Left colon (tissue), 2 donors: ENCODE measurements around the gene TOP2B. TPM values are rescaled to one million over a fixed set of nuclear protein-coding genes. Genes with fewer than 3 reads are reported as not detected.

ENCODE experiments used
- ATAC-seq: fragments of 200-7000 bp; cut with Tn5 transposase; one replicate; pipeline ENCODE4 v1.9.1; 2020; ENCODE audit warnings: mild to moderate bottlenecking, moderate library complexity
- DNase-seq, 2 donors: peaks; one replicate each; pipeline ENCODE4 v3.0.0-alpha.2; 2020
- intact Hi-C, 2 donors: fragments of 100-400 bp; cut with DNase I in 1 of 2; cut with micrococcal nuclease in 1 of 2; formaldehyde crosslinking; loops; one replicate each; pipeline versions ENCODE4 v1.11.2 to v1.14.0; 2022; cut with DNase I, micrococcal nuclease
- total RNA-seq, 2 donors: library from RNA; stranded (reverse); fragmentation: NEBNext Ultra II Directional; extraction: Animal tissue kit (Norgen Biotek cat#: 25700); gene quantifications; one replicate each; pipeline ENCODE4 v1.2.1, GENCODE V29; 2021
- donor health status: DM: no; HTN: no; CAD: no.
- donor health status: DM: yes; HTN: yes; CAD: no.

Gene TOP2B
- total RNA-seq, 2 donors from 2014 or later: 78.1 to 84.1 TPM

- no peak for ATAC-seq
- no peak for DNase-seq
These were observed 91.8 kb downstream of the TOP2B start for GRCh38 chr3:25572919-25573385.

GRCh38 chr3:25572336-25572735 lies 92.4 kb downstream of the TOP2B start:
- no peak for DNase-seq
- no peak for ATAC-seq
- intact Hi-C loops: no loop called here

More at GRCh38 chr3:25572919-25573385, 91.8 kb downstream of the TOP2B start:
- intact Hi-C loops: no loop called here

- intact Hi-C loops: no loop called here
- DNase-seq (no peak), ATAC-seq (no peak)
These were observed 93.4 kb downstream of the TOP2B start for GRCh38 chr3:25571285-25571684.

DNA sequence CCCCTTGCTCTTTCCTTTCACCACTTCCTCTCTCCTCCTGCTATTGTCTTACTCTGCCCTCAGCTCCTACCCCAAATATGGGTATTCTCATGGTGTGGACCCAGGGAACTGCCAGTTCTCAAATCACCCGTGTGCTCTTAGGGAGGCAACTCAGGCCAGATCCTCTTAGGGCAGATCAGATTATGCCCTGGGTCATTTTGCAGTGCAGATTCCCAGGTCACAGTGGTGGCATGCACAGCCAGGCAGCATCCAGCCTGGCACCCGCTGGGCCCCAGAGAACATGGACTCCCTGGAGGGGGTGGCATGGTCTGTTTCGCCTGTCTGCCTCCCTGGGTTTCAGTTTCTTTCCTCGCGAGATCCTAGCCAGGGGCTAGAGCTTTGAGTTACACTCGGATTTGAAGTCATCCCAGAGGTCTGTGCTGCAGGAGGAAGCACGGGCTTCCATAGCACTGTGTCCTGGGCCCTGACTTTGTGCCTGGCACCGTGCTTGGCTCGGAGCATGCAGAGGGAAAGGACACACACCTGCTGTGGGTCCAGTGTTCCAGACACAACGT lies 96.1 kb downstream of the TOP2B start:
- intact Hi-C loops: no loop called here

GRCh38 chr3:25567806-25568524 lies 96.7 kb downstream of the TOP2B start:
- intact Hi-C loops: no loop called here
- no peak for DNase-seq
- no peak for ATAC-seq

More for the DNA sequence above, 96.1 kb downstream of the TOP2B start:
- no peak for DNase-seq
- no peak for ATAC-seq

DNA sequence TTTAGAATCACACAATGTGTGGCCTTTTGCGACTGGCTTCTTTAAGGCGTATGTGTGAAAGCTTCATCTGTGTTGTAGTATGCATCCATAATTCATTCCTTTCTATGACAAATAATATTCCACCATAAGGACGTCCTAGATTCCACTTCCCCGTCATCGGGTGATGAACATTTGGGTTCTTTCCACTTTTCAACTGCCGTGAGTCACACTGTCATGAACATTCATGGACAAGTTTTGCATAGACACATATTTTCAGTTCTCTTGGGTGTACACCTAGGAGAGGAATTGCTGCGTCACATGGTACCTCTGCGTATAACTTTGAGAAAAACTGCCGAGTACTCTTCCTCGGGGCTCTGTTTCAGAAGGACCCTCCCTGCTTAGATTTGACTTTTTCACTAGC lies 97.3 kb downstream of the TOP2B start:
- intact Hi-C loops: no loop called here
- ATAC-seq: no peak

GRCh38 chr3:25566358-25566920 lies 98.3 kb downstream of the TOP2B start:
- DNase-seq (no peak), ATAC-seq (no peak)
- intact Hi-C loops: no loop called here

More for the DNA sequence above, 97.3 kb downstream of the TOP2B start:
- DNase-seq: no peak

GRCh38 chr3:25565807-25566206 lies 98.9 kb downstream of the TOP2B start:
- intact Hi-C loops: no loop called here
- ATAC-seq (no peak), DNase-seq (no peak)

GRCh38 chr3:25564075-25564474 lies 100.6 kb downstream of the TOP2B start:
- no peak for DNase-seq
- no peak for ATAC-seq
- intact Hi-C loops: no loop called here

DNA sequence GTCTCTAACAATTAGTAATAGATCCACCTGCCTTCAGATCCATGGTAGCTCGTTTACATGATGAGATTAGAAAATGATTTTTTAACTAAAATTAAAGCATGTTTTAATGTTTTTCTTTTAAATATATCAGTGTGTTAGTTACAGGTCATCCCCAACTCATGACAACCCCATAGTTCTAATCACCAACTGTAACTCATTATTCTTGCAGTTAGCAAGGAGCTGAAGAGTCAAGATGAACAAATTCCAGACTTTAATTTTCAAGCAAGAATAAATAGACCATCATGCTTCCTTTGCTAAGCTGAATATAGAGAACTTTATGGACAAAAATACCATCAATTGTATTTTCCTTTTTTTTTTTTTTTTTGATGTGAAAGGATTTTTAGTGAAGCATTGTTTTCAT lies 101.1 kb downstream of the TOP2B start:
- intact Hi-C loops: no loop called here
- ATAC-seq (no peak), DNase-seq (no peak)

GRCh38 chr3:25558796-25559195 lies 105.9 kb downstream of the TOP2B start:
- intact Hi-C loops: no loop called here
- ATAC-seq (no peak), DNase-seq (no peak)

DNA sequence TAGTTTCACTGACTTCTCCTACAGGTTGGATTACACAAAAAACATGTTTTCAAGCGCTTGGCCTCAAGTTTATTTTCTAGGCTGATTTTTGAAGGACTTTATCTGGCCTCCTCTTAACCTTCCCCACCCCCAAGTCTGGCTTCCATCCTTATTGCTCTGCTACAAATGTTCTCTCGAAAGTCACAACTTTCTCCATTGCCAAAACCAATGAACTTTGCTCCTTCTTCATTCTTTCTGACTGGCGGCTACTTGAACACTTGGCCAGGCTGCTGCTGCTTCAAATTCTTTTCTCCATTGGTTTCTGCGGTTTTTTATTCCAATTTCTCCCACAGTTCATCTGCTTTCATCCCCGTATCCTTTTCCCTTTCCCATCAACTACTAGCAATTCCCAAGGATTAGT lies 106.6 kb downstream of the TOP2B start:
- no peak for ATAC-seq
- no peak for DNase-seq
- intact Hi-C loops: no loop called here

GRCh38 chr3:25557694-25558093 lies 107.0 kb downstream of the TOP2B start:
- intact Hi-C loops: no loop called here
- DNase-seq (no peak), ATAC-seq (no peak)

- DNase-seq (no peak), ATAC-seq (no peak)
- intact Hi-C loops: no loop called here
These were observed 108.3 kb downstream of the TOP2B start for GRCh38 chr3:25556447-25556846.

DNA sequence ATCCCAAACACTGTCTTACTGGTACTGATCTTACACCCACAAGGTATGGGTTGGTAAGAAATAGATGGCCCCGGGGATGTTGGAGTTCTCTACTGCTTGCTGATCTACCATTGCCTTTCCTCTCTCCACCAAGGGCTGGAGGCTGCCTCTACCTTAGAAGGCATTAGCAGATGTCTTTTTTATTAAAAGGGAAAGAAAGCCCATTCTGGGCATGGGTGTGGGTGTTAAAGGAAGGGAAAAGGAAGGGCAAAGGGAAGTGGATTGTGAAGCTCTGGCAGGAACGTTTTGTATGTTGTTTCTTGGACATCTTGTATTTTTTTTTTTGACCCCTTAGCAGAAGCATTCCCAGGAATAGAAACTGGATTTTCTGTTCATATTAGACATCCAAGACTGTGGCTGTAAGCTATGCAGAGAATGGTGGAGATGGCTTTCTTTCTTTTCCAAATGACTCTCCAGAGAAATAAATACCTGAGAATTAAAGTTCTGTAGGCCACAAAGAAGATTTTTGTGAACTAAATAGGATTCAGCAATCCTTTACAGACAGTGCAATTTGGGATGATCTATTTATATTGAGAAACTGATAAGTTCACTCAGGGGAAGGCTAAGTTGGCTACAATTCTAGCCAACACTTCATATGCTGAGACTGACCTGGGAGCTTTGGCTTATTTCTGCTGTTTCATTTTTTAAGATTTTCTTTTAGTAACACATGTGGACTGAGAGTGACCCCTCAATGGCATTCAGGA lies 108.8 kb downstream of the TOP2B start:
- ATAC-seq: no peak
- intact Hi-C loops: no loop called here
- DNase-seq: no peak

DNA sequence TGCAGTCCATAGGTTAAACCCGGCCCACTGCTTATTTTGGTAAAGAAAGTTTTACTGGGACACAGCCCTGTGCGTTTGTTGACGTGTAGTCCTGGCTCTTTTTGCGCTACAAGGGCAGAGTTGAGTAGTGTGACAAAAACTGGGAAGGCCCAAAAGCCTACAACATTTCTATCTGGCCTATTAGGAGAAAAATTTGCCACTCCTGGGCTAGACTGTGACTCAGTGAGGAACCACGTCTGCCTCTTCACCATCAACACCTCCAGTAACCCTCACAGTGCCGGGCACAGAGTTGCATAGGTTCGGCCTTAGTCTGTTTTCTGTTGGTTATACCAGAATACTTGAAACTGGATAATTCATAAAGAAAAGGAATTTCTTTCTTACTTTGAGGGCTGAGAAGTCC lies 110.3 kb downstream of the TOP2B start:
- ATAC-seq: no peak
- no peak for DNase-seq
- intact Hi-C loops: no loop called here

DNA sequence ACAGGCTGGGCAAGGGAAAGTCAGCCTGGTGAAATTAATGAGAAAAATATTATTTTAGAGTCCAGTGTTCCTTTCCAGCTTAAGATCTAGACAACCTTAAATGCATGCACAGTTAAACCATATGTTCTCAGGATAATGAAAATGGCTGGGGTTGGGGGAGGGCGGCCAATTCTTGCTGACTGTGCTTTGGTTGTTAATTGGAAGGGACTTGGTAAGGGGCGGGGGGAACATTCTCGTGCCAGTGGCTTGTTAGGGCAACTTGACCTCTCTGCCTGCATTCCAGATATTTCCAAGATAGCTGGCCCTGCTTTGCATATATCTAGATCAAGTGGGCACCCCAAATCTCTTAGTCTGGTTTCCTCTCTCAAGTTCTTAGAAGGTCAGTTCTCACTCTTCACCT lies 112.5 kb downstream of the TOP2B start:
- DNase-seq: no peak
- intact Hi-C loops: no loop called here
- ATAC-seq: no peak

DNA sequence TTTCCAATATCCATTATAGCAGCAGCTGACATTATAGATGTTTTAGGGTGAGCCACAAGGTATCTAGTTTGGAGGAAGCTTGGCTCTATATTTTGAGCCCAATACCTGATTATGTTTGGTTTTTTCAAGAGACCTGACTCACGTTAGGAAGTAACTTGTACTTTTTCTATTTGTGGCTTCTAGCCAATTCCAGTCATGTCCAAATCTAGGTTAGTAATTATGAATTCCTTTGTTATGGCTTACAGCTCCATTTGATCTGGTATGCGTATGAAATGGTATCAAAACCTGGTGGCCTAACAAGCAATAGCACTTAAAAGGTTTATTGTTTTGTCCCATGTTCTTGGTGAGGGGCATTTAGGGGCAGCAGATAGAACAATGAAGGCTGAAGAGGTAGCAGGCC lies 115.9 kb downstream of the TOP2B start:
- DNase-seq (no peak), ATAC-seq (no peak)
- intact Hi-C loops: no loop called here

GRCh38 chr3:25547943-25548674 lies 116.6 kb downstream of the TOP2B start:
- intact Hi-C loops: no loop called here
- no peak for ATAC-seq
- no peak for DNase-seq
